Skin epidermis (tissue), 12 donors: ENCODE measurements around the gene PLEKHA7.

Source experiments
- H3K27ac ChIP-seq, 21 experiments: fragments of 200-600 bp; sonication (generic) in 11 of 21; one replicate each; pipeline ENCODE4 v1.5.0; 2020; ENCODE audit warnings: mild to moderate bottlenecking in 3 of 21, inconsistent platforms in 2 of 21, moderate library complexity in 2 of 21
- H3K4me3 ChIP-seq, 7 experiments: fragments of 200-600 bp; sonication (generic) in 2 of 7; one replicate each; pipeline ENCODE4 v1.5.0; 2020; ENCODE audit warnings: inconsistent platforms in 2 of 7, mild to moderate bottlenecking in 2 of 7, moderate library complexity in 1 of 7

The PLEKHA7 gene

DNA sequence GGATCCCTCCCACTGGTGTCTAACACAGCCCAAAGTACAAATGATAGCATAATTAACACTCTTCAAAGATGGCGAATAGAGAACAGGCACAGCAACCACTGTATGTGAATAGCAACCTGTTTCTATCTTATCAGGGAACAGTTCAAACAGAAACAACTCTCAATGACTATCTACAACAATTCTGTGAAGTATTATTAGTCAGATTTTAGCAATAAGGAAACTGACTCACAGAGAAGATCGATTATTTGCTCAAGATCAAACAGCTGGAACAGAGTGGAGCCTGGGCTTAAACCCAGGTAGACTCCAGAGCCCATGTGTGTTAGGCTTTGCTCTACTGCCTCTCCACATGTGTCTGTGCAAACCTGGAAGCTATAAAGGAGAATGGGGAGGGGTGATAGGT is 187.1 kb downstream of the PLEKHA7 start:
- no peak overlapping the region for H3K27ac ChIP-seq
- no peak overlapping the region for H3K4me3 ChIP-seq

- H3K27ac ChIP-seq: no peak overlapping the region
Measured at GRCh38 chr11:16825968-16826367, 188.2 kb downstream of the PLEKHA7 start.

DNA sequence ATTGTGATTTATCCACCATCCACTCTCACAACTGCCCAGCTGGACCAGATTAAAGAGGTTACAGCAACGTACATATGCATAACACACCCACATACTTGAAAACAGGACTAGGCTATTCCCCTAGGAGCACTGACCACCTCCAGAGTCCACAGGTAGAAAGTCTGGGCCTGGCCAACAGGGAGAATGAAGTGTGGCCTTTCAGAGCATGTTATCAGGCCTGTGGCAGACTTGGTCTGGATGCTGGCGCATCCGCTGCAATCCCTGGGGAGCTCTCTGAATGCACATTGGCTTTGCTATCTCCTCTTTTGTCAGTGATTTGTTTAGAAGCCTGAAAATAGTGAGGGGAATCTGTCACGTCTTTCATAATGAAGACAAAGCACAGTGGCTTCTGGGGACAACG is 189.1 kb downstream of the PLEKHA7 start:
- Histone ChIP-seq H3K4me3 (no peak overlapping the region), H3K27ac (no peak overlapping the region)

More at GRCh38 chr11:16825968-16826367, 188.2 kb downstream of the PLEKHA7 start:
- H3K4me3 ChIP-seq: no peak overlapping the region

- Histone ChIP-seq H3K27ac (peak overlapping the region in 1 of 21 experiments; percentile 19), H3K4me3 (no peak overlapping the region)
Measured at GRCh38 chr11:16820324-16821092, 193.7 kb downstream of the PLEKHA7 start.

DNA sequence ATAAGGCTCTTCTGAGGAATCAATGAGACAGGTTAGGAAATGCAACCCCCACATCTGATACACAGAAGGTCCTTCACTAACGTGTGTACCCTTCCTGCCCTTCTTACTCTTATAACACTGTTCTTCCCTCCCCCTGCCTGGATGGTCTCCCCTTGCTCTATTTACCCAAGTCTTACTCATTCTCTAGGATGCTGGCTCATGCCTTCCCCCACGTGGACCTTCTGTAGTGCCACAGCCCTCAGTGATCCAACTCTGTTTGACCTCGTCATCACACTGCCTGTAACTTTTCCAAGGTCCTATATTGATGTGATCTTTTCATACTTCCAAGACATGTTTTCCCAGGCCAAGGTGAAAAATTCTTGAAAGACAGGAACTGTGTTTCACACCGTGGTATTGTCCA is 195.9 kb downstream of the PLEKHA7 start:
- Histone ChIP-seq H3K27ac (no peak overlapping the region), H3K4me3 (no peak overlapping the region)

DNA sequence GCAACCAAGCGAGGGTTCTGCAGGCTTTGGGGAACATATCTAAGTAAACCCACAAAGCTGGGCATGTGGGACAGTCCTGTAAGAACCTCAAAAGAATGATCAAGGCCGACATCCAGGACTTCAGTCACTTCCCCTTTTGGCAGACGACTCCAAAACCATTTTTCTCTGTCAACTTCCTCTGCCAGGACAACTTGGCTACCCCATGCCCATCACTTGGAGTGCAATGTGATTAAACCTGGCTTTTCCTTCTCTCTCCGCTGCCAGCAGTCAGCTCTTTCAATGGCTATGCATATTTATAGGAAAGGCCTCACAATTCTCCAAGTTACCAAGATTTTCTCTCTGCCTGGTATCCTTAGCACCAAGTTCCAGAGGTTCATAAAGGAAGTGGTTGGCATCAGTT is 196.9 kb downstream of the PLEKHA7 start:
- Histone ChIP-seq H3K4me3 (no peak overlapping the region), H3K27ac (peak overlapping the region in 1 of 21 experiments; percentile 17)

DNA sequence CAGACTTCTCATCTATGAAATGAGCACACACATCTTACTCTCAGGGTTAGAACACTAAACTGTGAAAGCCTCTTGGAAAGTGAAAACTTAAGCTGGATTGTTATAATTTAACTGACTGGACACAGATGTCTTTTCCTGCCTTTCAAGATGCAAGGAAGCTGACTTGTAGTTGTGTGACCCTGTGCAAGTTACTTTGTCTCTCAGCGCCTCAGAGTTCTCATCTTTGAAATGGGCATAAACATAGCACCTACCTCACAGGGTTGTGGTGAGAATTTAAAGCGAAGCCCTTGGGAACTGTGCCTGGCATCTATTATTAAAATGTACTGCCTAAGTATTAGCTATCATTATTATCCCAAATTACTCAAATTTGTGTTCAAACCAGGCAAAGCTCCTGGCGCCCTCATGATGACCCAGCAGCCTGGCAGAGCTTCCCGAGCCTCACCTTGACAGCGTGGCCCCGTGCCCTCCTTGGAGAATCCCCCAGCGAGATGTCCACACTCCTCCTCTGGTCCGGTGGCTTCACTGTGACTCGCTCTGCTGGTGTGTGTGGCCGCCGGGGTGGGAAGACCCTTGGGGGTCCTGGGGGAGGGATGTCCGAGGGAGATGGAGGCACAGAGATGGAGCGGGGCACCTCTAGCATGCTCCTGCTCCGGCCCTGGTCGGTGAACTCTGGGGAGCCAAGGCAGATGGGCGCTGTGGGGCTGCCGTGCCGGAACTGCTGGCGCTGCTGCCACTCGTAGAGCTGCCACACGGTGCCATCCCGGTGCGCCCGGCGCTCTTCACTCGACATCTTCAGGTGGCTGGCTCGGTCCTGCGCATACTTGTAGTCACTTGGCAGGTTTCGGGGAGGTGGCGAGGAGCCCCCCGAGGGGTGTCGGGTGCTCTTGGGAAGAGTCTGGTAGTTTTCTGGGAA is 197.6 kb downstream of the PLEKHA7 start:
- Histone ChIP-seq H3K4me3 (no peak overlapping the region), H3K27ac (peak overlapping the region in 1 of 21 experiments; percentile 17)

DNA sequence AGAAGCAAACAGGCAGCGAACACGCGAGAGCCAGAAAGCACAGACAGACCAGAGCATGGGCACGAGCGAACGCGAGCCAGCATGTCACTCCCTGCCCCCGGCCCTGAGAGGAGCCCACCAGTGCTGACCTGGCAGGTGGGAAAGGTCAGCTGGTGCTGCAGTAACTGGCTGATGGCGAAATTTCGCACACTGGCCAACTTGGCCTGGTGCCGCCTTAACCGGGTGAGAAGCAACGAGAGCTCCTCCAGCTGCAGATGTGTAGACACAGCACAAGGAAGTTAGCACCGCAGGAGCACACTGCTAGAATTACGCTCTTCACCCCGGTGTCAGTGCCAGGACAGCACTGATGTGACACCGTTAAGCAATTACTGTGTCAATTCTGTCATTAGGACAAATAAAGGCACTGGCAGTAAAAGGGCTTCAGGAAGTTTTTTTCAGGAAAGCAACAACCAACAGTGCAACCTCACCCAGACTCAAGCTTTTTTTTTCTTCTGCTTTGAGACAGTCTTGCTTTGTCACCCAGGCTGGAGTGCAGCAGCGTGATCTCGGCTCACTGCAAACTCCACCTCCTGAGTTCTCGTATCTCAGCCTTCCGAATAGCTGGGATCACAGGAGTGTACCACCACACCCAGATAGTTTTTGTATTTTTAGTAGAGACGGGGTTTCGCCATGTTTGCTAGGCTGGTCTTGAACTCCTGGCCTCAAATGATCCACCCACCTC is 199.0 kb downstream of the PLEKHA7 start:
- Histone ChIP-seq H3K4me3 (no peak overlapping the region), H3K27ac (peak overlapping the region in 11 of 21 experiments; percentile 1 to 57 (median 27))

DNA sequence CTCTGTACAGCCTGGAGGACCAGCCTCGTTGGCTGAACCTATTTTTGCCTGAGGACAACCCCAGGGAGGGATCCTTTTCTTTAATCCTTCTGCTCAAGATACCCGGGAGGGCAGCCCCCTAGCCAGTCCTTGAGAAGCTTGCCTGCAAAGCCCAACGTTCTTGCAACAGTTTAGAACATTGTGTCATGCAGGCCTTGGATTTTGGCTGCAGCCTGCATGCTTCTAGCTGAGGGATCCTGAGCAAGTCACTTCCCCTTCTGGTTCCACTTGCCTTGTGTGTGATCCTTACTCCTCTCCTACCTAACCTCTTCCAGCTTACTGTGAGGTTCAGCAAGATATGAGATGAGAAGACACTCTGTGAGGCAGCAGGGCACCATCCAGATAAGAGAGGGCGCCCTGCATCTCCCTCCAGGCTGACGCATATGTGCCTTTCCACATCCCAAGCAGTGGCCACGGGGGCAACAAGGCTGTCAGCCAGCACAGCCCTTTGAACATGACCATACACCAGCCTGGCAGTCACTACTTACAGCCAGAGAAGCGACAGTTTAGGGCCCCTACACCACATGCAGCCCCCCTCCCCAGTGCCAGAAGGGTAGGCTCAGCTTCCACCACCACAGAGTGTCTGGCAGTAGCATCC is 199.7 kb downstream of the PLEKHA7 start:
- Histone ChIP-seq H3K4me3 (no peak overlapping the region), H3K27ac (peak overlapping the region in 10 of 21 experiments; percentile 1 to 57 (median 34))

GRCh38 chr11:16813126-16813525 is 201.1 kb downstream of the PLEKHA7 start:
- H3K27ac ChIP-seq: peak overlapping the region in 1 of 21 experiments; percentile 42
- H3K4me3 ChIP-seq: no peak overlapping the region

DNA sequence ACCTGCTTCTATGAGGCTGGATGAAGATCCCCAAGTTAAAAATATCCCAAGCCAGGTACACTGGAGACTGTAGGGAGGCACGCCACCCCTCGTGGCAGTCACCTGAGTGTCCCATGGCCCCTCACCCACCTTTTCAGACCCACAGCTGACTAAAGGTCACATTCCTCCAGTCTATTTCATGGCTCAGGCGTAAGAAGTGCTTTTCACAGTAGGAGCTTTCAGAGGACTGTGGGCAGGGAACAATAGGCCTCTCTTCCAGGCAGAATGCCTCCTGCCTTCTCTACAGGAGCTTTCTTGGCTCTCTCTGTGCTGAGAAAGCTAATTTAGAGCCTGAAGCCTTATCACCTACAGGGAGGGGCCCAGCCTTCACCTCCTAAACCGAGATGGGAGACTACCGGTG is 201.9 kb downstream of the PLEKHA7 start:
- Histone ChIP-seq H3K4me3 (no peak overlapping the region), H3K27ac (peak overlapping the region in 6 of 21 experiments; percentile 38 to 71 (median 44))

DNA sequence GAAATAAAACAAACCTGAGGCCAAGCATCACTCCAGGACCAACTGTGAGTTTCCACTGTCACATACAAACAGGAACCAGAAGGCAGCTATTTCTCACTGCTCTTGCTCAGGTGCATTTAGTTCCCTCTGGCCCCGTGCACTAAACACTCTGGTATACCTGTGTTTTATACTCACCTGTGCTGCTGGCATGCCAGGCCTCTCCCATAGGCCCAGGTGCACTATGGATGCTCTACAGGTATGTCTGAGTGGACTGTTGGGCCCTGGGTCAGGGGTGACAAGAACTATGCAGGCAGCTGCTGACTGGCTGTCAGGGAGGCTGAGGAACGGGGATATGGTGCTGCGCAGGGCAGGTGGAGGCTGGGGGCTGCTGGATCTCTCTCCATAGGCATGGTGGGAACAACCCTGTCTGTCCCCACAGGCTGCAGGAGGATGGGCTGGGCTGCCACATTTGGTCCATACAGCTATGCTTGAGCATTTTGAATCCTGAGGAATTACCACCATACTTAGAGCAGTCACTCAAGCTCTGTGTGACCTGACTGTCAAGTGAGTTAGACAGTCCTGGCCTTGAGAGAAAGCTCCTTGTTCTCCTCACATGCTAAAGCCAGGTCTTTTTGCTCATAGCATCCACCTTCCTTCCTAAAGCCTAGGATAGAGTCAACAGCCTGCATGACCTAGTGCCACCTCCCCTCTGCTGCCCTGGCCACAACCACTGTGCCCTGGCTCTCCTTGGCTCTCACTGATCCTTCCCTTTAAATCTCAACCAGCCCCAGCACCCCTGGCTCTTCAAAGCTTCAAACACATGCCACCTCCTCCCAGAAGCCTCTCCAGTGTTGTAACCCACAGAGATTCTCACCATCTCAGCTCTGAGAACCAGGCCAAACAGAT is 202.8 kb downstream of the PLEKHA7 start:
- no peak overlapping the region for H3K4me3 ChIP-seq
- H3K27ac ChIP-seq: peak overlapping the region in 18 of 21 experiments; percentile 1 to 79 (median 60)

GRCh38 chr11:16809886-16810668 is 204.1 kb downstream of the PLEKHA7 start:
- Histone ChIP-seq H3K27ac (peak overlapping the region in 17 of 21 experiments; percentile 11 to 79 (median 69)), H3K4me3 (no peak overlapping the region)

- peak overlapping the region in 14 of 21 experiments; percentile 12 to 70 (median 46) for H3K27ac ChIP-seq
- no peak overlapping the region for H3K4me3 ChIP-seq
Measured at GRCh38 chr11:16807306-16807705, 206.9 kb downstream of the PLEKHA7 start.

- Histone ChIP-seq H3K27ac (peak overlapping the region in 18 of 21 experiments; percentile 12 to 70 (median 46)), H3K4me3 (no peak overlapping the region)
Measured at GRCh38 chr11:16806791-16807190, 207.4 kb downstream of the PLEKHA7 start.

DNA sequence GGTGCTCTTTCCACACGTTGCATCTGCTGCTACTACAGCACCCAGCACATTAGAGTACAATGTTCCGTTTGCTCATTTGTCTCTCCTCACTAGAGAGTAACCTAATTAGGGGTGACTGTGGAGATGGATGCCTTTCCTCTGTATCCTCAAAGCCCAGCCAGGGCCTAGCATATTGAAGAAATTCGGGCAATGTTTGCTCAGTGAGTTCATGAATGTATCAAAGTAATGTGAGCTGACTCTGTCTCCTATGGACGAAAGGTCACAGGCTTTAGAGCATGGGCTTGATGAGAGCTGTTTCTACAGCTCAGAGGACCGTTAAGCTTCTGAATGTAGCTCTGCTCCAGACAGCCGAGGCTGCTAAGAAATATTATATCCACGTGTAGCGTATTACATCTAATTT is 208.3 kb downstream of the PLEKHA7 start:
- Histone ChIP-seq H3K4me3 (no peak overlapping the region), H3K27ac (peak overlapping the region in 10 of 21 experiments; percentile 11 to 70 (median 53))

DNA sequence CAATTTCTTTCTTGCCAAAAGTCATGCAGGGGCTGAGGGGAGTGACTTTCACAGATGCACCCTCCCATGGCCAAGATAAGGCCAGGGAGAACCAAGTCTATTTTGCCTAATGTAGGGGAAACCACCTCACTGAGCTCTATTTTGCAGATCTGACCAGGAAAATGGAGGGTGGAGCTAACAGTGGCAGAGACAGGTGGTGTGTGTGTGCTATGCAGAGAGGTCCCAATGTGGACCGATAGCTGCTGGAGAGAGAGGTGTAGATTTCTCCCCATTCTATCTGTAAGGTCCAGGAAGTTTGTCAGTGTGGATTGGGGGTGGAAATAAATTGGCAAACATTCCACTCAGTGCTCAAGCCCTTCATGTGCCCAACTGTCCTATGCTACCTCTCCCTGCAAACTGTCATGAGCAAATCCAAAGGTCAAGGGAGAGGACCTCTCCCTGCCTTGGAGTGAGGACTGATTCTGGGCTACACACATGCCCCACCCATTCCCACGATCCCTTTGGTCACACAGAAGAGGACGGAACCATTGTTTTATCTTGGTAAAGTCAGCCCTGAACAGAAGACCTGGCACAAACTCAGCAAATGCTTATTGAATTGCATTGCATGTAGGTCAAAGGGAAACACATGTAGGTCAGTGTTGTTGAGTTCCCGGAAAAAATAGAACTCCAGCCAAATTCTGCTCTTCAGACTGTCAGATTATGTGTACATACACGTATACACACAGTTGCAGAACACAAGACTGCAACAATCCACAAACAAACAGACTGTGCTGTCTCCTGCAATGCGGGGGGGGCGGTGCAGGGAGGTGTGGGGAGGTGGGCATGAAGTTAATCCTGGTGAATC is 209.9 kb downstream of the PLEKHA7 start:
- Histone ChIP-seq H3K27ac (peak overlapping the region in 2 of 21 experiments; percentile 1 to 10), H3K4me3 (no peak overlapping the region)
